A673 (cell line): ENCODE measurements around the gene PIK3CD.

Experiments used
- CTCF ChIP-seq: fragments of 300-800, 200-600 bp; sonication (generic); conservative IDR thresholded peaks from 2 replicates; pipeline ENCODE4 v1.5.1; 2017; ENCODE audit warnings: low read depth, mild to moderate bottlenecking, antibody characterized with exemption, low read length, moderate library complexity, mixed read lengths
- EZH2 ChIP-seq: fragments of 200-600 bp; sonication (generic); IDR thresholded peaks from 2 replicates; pipeline ENCODE4 v1.6.1; 2017; ENCODE audit warnings: borderline replicate concordance, low read depth, mild to moderate bottlenecking, mixed read lengths, antibody characterized with exemption, low read length; ENCODE audit not compliant: poor library complexity, severe bottlenecking

GRCh38 chr1:9604836-9605235, 46.7 kb upstream of the PIK3CD start:
- TF ChIP-seq CTCF (no peak), EZH2 (no peak)
